Tibial artery (tissue), 4 donors: ENCODE results near the gene FRYL.
"Not testable (repeated sequence)": the region's sequence is repeated elsewhere in the genome, so short reads cannot be mapped to it uniquely, and the experiment has no call there.

ENCODE experiments used
- DNase-seq, 2 donors: peaks; one replicate each; pipeline ENCODE4 v3.0.0-alpha.2; 2019
- H3K27ac ChIP-seq, 2 donors: fragments of 200-600 bp; sonication (generic) in 1 of 2; 1 replicate in 1 of 2; 2 replicates in 1 of 2; pipeline ENCODE4 v1.5.1; 2018 to 2019; ENCODE audit warnings: mild to moderate bottlenecking in 1 of 2
- H3K27me3 ChIP-seq, 2 donors: fragments of 200-600 bp; sonication (generic) in 1 of 2; one replicate each; pipeline versions ENCODE4 v1.5.1 to v1.6.0; 2016 to 2019
- H3K36me3 ChIP-seq, 3 donors: fragments of 200-600 bp; sonication (generic) in 2 of 3; one replicate each; pipeline ENCODE4 v1.5.1; 2016 to 2019; ENCODE audit warnings: mild to moderate bottlenecking in 2 of 3
- H3K4me1 ChIP-seq, 4 donors: fragments of 200-600 bp; sonication (generic) in 2 of 4; 1 replicate in 3 of 4; 2 replicates in 1 of 4; pipeline ENCODE4 v1.5.1; 2016 to 2019
- H3K4me3 ChIP-seq, 2 donors: fragments of 200-600 bp; sonication (generic) in 1 of 2; 1 replicate in 1 of 2; 2 replicates in 1 of 2; pipeline ENCODE4 v1.5.1; 2018 to 2019; ENCODE audit warnings: mild to moderate bottlenecking in 2 of 2
- H3K9me3 ChIP-seq, 3 donors: fragments of 200-600 bp; sonication (generic) in 1 of 3; one replicate each; pipeline ENCODE4 v1.5.1; 2016 to 2019
- CTCF ChIP-seq, 2 experiments: fragments of 200-600 bp in 1 of 2; fragments of 450-650 bp in 1 of 2; IDR thresholded peaks; one replicate each; pipeline ENCODE4 v1.5.1; 2017 to 2019; ENCODE audit warnings: antibody characterized with exemption in 2 of 2, mild to moderate bottlenecking in 1 of 2, moderate library complexity in 1 of 2
- intact Hi-C: fragments of 100-400 bp; cut with DNase I; formaldehyde crosslinking; loops from one replicate; pipeline ENCODE4 v1.15.0; 2023; ENCODE audit warnings: low total_unique reads

FRYL gene

GRCh38 chr4:48779998-48780864, at the start of gene FRYL:
Gene FRYL (minus strand): TSS chr4:48780279. CDS start chr4:48634410, 145,869 bp downstream.
- Histone ChIP-seq H3K27me3 (no peaks in the 10 kb centered on the region), H3K27ac (peak within 1 kb of the TSS; percentile 86 to 96), H3K9me3 (no peaks in the 10 kb centered on the region), H3K4me3 (peak within 1 kb of the TSS; percentile 69 to 99), H3K4me1 (peaks cover 0 to 36% (median 14%) of the 10 kb centered on the region in 4 donors), H3K36me3 (no peaks in the 10 kb centered on the region)
- DNase-seq = peak; percentile 100
- no peak for TF ChIP-seq CTCF (IDR thresholded peaks at IDR 0.05)
- intact Hi-C loops = loop anchor here (1.0 to 10.0 kb wide), 3 partner anchors 22 to 185 kb away; partner anchors contain the start of gene OCIAD1

GRCh38 chr4:48827622-48828021, 47.5 kb upstream of the FRYL start:
- Histone ChIP-seq H3K4me1 (peaks cover 0 to 12% (median 8%) of the 10 kb centered on the region in 4 donors), H3K36me3 (no peaks in the 10 kb centered on the region), H3K9me3 (no peaks in the 10 kb centered on the region), H3K27ac (no peak overlapping the region), H3K4me3 (no peak overlapping the region), H3K27me3 (no peaks in the 10 kb centered on the region)
- no peak for DNase-seq
- no peak for TF ChIP-seq CTCF (IDR thresholded peaks at IDR 0.05)
- intact Hi-C loops = no loop called here

- H3K36me3 ChIP-seq, H3K4me1 ChIP-seq, intact Hi-C loops, DNase-seq, H3K9me3 ChIP-seq, H3K4me3 ChIP-seq, H3K27me3 ChIP-seq, H3K27ac ChIP-seq: not testable (repeated sequence)
Observed at GRCh38 chr4:48821431-48821830, 41.4 kb upstream of the FRYL start.

- no peak for DNase-seq
- Histone ChIP-seq H3K27me3 (no peaks in the 10 kb centered on the region), H3K4me1 (no peaks in the 10 kb centered on the region), H3K27ac (no peak overlapping the region), H3K36me3 (no peaks in the 10 kb centered on the region), H3K9me3 (no peaks in the 10 kb centered on the region), H3K4me3 (no peak overlapping the region)
- no peak for TF ChIP-seq CTCF (IDR thresholded peaks at IDR 0.05)
- intact Hi-C loops = no loop called here
Observed at GRCh38 chr4:48816971-48817370, 36.9 kb upstream of the FRYL start.

GRCh38 chr4:48816297-48816696, 36.2 kb upstream of the FRYL start:
- H3K27me3 ChIP-seq, DNase-seq, intact Hi-C loops, H3K36me3 ChIP-seq, H3K4me3 ChIP-seq, H3K4me1 ChIP-seq, H3K27ac ChIP-seq, H3K9me3 ChIP-seq: not testable (repeated sequence)

- intact Hi-C loops = no loop called here
- Histone ChIP-seq H3K36me3 (no peaks in the 10 kb centered on the region), H3K27me3 (no peaks in the 10 kb centered on the region), H3K9me3 (no peaks in the 10 kb centered on the region), H3K4me3 (no peak overlapping the region), H3K4me1 (no peaks in the 10 kb centered on the region), H3K27ac (no peak overlapping the region)
- no peak for DNase-seq
- no peak for TF ChIP-seq CTCF (IDR thresholded peaks at IDR 0.05)
Observed at GRCh38 chr4:48815483-48815882, 35.4 kb upstream of the FRYL start.
